ENCODE results near the gene PCSK2.
"Not testable (repeated sequence)": the region's sequence is repeated elsewhere in the genome, so short reads cannot be mapped to it uniquely, and the experiment has no call there.

The PCSK2 gene

DNA sequence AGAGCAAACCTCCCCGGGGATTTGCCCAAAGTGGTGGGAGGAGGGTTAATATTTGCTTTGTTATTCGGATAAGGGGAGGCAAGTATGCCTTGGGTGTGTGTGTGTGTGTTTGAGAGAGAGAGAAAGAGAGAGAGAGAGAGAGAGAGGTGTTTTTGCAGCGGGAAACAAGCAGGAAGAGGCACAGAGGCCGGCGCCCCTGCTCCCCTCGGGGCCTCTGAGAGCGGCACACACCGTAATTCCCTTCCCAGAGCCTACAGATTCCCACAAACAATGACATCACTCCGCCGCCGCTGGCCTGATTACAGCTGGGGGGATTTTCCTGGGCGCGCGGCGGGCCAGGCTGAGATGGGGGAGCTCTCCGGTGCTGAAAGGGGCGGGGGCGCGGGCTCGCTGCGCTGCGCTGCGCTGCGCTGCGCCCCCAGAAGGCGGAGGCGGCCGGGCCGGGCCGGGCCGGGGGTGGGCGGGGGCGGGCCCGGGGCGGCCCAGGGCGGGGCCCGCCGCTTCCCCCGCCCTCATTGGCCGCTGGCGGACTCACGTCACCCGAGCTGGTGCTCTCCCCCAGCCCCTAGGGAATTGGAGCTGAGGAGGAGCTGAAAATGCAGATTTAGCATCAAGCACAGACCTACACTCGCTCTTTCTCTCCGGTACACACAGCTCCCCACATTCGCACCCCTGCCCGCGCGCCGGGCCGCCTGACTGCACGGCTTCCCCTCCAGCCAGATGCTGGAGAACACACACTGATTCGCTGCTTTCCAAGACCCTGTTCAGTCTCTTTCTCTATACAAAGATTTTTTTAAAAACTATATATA is at the start of gene PCSK2:
Gene PCSK2, plus strand, starts transcription at position 631 of the 809 bp plus-strand sequence. CDS start 266 bp downstream, outside the sequence.
- DNase-seq = peak; percentile 96

- DNase-seq = no peak
These were observed 49.5 kb upstream of the PCSK2 start for GRCh38 chr20:17177341-17177740.

- no peak for DNase-seq
These were observed 47.0 kb upstream of the PCSK2 start for GRCh38 chr20:17179840-17180239.

- DNase-seq = no peak
These were observed 36.7 kb upstream of the PCSK2 start for GRCh38 chr20:17189976-17190695.

DNA sequence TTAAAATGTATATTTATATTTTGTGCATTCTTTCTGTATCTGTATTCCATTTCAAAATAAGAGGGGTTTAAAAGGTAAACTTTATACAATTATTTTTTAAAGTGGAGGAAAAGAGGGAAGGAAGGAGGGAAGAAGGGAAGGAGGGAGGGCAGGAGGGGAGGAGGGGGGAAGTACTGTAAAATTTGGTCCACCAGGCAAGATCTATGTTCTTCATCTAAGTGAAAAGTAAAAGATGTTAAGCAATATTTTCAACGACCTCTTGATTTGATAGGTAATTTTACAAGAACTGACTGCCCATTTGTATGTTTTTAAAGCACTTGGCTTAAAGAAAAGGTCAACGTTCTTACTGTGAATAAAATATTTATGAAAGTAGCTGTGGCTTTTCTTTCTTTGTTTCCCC is 29.8 kb upstream of the PCSK2 start:
- DNase-seq = no peak

- DNase-seq = no peak
These were observed 24.8 kb upstream of the PCSK2 start for GRCh38 chr20:17202030-17202429.

DNA sequence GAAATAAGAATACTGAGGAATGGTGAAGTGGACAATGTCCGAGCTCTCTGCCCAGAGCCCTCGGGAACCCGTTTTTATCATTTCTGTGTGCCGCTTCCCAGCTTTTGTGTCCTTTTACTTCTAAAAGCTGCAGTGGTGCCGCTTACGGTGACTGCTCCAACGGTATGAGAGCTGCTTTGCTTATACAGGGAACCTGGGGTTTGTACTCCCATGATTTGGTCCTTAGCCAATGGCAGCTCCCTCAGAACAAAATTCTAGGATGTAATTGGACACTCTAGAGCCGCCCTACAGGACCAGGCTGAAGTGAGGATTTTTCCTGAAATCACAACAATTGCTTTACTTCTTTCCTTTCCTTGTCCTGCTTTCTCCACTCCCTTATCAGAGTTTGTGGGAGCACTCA is 24.2 kb upstream of the PCSK2 start:
- no peak for DNase-seq

DNA sequence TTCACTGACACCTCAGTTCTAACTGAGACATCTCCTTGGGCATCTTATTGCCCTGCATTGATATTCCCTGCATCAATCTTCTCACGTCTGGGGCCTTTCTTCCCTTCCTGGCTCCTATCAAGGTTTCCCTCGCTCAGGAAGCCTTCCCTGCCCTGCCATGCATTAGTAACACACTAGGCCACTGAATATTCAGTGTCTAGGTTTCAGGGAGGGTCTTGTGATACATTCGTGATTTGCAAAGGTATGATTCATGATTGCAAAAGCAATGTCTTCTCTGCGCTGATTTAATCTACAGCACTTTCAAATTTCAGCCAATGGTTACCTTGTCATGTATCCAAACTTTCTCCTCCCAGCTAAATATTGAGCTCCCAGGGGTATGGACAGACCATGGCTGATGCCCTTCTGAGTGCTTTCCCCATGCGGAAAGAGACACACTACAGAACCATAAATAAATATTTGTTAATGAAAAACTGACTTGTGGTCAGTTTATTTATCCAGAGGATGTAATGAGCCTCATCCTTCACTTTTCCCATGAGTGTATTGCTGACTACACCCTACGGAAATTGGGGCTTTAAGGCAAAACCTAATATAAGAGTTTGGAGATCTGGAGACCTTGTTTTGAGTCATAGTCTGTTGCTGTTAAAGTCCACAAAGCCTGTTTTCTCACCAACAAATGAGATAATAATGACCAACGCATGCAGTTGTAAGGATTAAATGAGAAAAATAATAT is 21.6 kb upstream of the PCSK2 start:
- DNase-seq = no peak

DNA sequence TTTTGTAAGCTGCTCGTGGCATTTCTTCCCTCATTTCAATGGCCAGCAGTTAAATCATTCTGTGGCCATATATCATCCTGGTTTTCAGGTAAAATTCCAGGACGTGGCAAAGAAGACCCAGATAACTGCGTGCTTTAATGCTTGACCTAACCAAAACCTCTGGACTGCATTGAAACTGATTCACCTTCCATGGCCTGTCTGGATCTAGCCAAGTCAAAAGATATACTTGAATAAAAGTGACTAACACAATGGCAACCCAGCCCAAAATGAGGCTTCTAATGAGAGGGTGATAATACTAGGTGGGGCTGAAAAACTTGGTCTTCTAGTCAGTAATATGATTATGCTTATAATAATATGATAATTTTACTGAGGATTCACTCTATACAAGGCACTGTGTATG is 16.5 kb upstream of the PCSK2 start:
- DNase-seq = no peak

DNA sequence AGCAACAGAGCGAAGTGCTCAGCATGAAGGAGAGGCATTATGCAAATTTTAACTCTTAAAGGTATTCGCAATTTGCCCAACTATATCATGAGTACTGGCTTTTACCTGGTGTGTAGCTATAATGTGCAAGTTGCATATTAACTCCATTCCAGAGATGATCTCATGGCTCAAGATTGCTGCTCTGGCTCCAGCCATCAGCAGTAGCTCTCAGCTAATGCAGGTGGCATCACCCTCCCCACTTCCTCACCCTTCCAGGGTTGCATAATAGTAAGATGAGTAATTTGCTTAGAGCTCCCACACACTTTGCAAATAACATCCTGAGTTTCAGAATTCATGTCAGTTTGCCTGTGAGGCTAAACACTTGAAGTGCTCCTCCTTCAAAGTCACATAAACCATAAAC is 15.9 kb upstream of the PCSK2 start:
- DNase-seq = no peak

DNA sequence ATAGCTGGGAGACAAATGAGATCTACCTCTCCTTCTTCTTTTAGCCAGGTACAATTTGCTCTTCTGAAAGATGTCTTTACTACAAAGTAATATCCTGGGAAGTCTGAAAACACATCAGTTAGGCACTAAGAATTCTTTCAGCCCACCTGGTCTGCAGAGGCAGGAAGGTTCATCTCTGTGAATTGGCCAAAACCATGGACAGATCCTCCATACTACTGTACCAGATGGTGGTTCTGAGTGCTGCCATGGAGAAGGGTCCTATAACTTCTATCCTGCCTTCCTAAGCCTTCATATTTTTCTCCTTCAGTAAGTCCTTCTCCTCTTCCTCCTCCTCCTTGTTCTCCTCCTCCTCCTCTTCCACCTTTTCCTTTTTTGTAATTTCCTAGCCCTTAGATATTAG is 11.7 kb upstream of the PCSK2 start:
- DNase-seq = no peak

GRCh38 chr20:17219856-17220255 is 7.0 kb upstream of the PCSK2 start:
- not testable (repeated sequence) for DNase-seq

GRCh38 chr20:17223553-17223952 is 3.3 kb upstream of the PCSK2 start:
- peak; percentile 66 for DNase-seq

- DNase-seq = peak; percentile 35
These were observed 910 bp upstream of the PCSK2 start for GRCh38 chr20:17225851-17226409.

- DNase-seq = no peak
These were observed 357 bp downstream of the PCSK2 start for GRCh38 chr20:17227219-17227575.

DNA sequence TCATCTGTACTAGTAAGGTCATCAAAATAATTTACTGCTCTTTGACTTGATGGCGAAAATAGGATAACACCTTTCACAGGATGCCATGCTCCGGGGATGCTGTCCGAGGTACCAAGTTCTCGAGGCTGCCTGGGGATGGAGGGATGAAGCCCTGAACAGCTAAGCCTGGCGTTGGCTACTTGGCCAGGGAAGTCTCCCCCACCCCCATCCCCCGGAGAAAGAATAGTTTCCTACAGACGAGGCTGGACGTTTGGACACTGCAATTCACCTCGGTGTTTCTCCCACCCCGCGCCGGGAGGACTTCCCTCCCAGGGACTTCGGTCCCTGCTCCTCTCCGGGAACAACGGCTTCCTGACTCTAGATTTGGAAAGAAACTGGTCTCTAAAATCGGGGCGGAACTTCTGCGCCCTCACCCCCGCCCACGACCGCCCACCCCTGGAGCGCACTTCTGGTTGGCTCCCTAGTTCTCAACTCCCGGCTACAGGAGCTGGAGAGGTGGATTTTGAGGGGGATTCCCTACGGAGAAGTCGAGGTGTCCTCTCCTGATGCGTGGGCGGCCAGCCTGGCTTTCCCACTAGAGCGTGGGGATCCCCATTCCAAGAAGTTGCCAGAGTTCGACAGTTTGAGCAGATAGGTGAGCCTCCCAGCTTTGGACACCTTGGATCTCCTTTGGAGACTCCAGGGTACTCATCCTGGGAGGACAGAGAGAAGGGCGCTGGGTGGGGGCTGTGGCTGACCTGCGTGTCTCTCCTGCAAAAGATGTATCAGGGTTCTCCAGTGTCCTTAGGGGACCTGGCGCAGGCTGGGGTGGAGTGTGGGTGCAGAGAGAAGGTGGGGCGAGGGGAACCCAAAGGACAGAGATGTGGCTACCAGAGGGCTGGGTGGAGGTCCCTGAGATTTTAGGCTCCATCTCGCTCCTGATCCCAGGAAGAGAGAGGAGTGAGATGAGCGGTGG is 1.1 kb downstream of the PCSK2 start:
- peak; percentile 14 for DNase-seq

- DNase-seq = peak; percentile 50
These were observed 1.8 kb downstream of the PCSK2 start for GRCh38 chr20:17228624-17229061.

- no peak for DNase-seq
These were observed 2.4 kb downstream of the PCSK2 start for GRCh38 chr20:17229256-17229655.

DNA sequence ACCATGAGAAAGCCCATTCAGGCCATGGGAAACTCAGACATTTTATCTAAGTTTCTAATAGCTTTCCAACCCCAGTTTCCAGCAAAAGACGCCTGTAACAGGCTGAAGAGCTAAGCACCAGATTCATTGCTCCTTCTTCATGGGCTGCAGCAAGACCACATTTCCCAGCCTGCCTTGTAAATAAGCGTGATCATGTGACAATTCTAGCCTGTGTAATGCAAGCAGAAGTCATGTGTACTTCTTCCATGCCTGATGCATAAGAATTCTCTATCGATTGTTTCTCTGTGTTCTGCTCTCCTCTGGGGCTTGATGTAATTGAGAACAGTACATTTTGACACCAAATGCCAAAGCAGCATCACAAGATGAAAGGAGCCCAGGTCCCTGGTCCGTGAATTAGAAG is 6.8 kb downstream of the PCSK2 start:
- no peak for DNase-seq

DNA sequence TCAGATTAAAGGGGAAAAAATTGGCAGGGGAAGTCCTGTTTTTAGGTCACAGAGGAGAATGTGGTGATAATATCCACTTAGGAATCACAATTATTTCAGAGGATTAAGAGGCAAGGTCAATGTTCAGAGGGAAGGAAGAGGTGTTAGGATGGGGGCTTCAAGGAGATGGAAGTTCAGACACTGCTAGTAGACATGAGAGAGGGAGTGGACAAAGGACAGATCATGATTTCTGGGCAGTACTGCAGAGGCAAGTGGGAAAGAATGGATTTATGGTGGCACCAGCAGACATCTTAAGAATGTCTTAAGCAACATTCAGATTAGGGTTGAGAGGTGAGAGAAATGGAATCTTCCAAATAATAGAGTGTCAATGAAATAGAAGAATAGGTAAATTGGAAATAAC is 9.9 kb downstream of the PCSK2 start:
- no peak for DNase-seq

- no peak for DNase-seq
These were observed 21.4 kb downstream of the PCSK2 start for GRCh38 chr20:17248224-17248623.

GRCh38 chr20:17262786-17263185 is 35.9 kb downstream of the PCSK2 start:
- DNase-seq = no peak
